Glutamatergic neuron (in vitro differentiated cells): ENCODE data around the gene TTC13. TPM values are rescaled to one million over a fixed set of nuclear protein-coding genes. Genes with fewer than 3 reads are reported as not detected.

Experiments
- DNase-seq: peaks from one replicate; pipeline ENCODE4 v3.0.0; 2022
- H3K27ac Mint-ChIP-seq: one replicate; pipeline ENCODE4 v1.8.0; 2020; ENCODE audit warnings: mild to moderate bottlenecking, mixed read lengths, inconsistent platforms; ENCODE audit not compliant: unreplicated experiment
- H3K27me3 Mint-ChIP-seq: one replicate; pipeline ENCODE4 v1.8.0; 2020; ENCODE audit warnings: mild to moderate bottlenecking, moderate library complexity, mixed read lengths, inconsistent platforms; ENCODE audit not compliant: unreplicated experiment
- H3K36me3 Mint-ChIP-seq: one replicate; pipeline ENCODE4 v1.8.0; 2020; ENCODE audit warnings: mild to moderate bottlenecking, mixed read lengths, inconsistent platforms; ENCODE audit not compliant: unreplicated experiment
- H3K4me1 Mint-ChIP-seq: one replicate; pipeline ENCODE4 v1.8.0; 2020; ENCODE audit warnings: mild to moderate bottlenecking, low read depth, mixed read lengths, inconsistent platforms; ENCODE audit not compliant: unreplicated experiment
- H3K4me3 Mint-ChIP-seq: one replicate; pipeline ENCODE4 v1.8.0; 2020; ENCODE audit warnings: mild to moderate bottlenecking, mixed read lengths, inconsistent platforms; ENCODE audit not compliant: unreplicated experiment
- H3K9me3 Mint-ChIP-seq: one replicate; pipeline ENCODE4 v1.8.0; 2020; ENCODE audit warnings: mild to moderate bottlenecking, moderate library complexity, mixed read lengths, inconsistent platforms; ENCODE audit not compliant: unreplicated experiment
- total RNA-seq: library from RNA; stranded (reverse); fragmentation: NEBNext Ultra II Directional; extraction: Animal tissue kit (Norgen Biotek cat#: 25700); gene quantifications from one replicate; pipeline ENCODE4 v1.2.1, GENCODE V29; 2021; ENCODE audit not compliant: unreplicated experiment
- TF ChIP-seq, protein P1 (sequence below): fragments of 200-600 bp; sonication (generic); IDR thresholded peaks from one replicate; pipeline ENCODE4 v1.5.0; 2021; ENCODE audit not compliant: partially characterized antibody, unreplicated experiment

The TTC13 gene
- total RNA-seq, 1 donor from 2014 or later, result 25.1 TPM

DNA sequence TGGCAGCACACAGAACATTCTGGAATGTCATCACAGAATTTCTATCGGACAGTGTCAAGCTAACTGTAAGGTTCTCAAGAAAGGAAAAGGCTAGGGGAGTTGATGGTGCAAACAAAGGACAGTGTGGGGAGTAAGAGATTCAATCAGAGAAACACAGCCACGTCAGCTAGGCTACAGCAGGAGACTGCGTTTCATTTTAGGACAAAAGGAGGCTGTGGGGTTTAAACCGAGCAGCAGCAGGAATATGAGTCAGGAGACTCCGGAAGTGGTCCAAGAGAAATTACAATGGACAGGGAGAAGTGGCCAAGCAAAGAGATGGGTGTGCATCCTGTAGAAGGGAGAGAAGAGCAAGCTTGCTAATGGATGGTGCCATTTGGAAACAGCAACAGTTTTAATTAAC, 72.9 kb downstream of the TTC13 start:
- Mint-ChIP-seq H3K4me3 (no peak overlapping the region), H3K27ac (no peak overlapping the region), H3K9me3 (no peaks in the 10 kb centered on the region), H3K4me1 (no peaks in the 10 kb centered on the region), H3K36me3 (peaks cover 4% of the 10 kb centered on the region), H3K27me3 (no peaks in the 10 kb centered on the region)
- TF ChIP-seq, protein P1, sequence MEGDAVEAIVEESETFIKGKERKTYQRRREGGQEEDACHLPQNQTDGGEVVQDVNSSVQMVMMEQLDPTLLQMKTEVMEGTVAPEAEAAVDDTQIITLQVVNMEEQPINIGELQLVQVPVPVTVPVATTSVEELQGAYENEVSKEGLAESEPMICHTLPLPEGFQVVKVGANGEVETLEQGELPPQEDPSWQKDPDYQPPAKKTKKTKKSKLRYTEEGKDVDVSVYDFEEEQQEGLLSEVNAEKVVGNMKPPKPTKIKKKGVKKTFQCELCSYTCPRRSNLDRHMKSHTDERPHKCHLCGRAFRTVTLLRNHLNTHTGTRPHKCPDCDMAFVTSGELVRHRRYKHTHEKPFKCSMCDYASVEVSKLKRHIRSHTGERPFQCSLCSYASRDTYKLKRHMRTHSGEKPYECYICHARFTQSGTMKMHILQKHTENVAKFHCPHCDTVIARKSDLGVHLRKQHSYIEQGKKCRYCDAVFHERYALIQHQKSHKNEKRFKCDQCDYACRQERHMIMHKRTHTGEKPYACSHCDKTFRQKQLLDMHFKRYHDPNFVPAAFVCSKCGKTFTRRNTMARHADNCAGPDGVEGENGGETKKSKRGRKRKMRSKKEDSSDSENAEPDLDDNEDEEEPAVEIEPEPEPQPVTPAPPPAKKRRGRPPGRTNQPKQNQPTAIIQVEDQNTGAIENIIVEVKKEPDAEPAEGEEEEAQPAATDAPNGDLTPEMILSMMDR, result no peak
- no peak for DNase-seq

DNA sequence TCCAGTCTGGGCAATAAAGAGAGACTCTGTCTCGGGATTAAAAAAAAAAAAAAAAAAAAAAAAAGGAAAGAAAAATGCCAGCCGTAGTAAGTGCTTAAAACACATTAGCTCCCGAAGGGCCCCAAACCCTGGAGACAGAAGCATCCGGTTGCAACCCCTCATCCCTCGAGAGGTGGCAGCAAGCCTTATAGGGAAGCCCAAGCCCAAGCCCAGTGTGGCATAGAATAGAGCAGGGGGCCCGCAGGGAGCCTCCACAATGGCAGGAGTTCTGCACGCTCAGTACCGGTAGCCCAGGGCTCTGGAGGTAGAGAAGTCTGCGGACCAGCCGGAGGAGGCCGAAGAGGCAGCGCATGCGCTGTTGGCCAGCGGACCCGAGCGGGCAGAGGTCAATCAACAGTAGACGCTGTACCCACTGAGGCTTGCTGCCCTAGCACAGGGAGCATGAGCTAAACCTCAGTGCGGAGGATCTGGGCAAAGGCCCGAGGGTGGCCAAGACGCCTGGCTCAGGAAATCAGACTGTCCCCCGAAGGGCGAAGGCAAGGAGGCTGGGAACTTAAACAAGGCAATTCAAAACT, 76.2 kb downstream of the TTC13 start:
- DNase-seq, result no peak
- Mint-ChIP-seq H3K4me3 (no peak overlapping the region), H3K4me1 (no peaks in the 10 kb centered on the region), H3K27me3 (peaks cover 3% of the 10 kb centered on the region), H3K27ac (no peak overlapping the region), H3K9me3 (no peaks in the 10 kb centered on the region), H3K36me3 (no peaks in the 10 kb centered on the region)
- TF ChIP-seq, protein P1, result no peak

DNA sequence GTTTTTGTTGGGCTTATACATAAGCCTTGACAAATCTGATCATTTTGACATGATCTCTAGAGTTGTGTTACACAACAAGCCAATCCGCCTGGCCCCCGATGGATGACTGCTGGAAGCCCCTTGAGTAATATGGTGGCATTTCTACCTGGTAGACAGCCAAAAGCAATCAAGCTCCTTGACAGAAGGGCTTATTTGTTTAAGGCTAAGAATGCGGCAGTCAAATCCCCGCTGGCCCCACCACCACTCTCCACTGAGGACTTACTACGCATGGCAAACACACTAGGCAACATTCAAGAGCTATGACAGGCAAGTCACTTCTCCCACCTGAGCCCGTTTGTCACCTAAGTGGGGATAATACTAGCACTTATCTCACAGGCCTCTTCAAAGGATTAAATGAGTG, 77.0 kb downstream of the TTC13 start:
- DNase-seq, result no peak
- no peak overlapping the region for H3K27ac Mint-ChIP-seq
- no peaks in the 10 kb centered on the region for H3K4me1 Mint-ChIP-seq
- H3K9me3 Mint-ChIP-seq, result no peaks in the 10 kb centered on the region
- H3K36me3 Mint-ChIP-seq, result no peaks in the 10 kb centered on the region
- TF ChIP-seq, protein P1, result no peak
- no peak overlapping the region for H3K4me3 Mint-ChIP-seq
- H3K27me3 Mint-ChIP-seq, result peaks cover 3% of the 10 kb centered on the region

DNA sequence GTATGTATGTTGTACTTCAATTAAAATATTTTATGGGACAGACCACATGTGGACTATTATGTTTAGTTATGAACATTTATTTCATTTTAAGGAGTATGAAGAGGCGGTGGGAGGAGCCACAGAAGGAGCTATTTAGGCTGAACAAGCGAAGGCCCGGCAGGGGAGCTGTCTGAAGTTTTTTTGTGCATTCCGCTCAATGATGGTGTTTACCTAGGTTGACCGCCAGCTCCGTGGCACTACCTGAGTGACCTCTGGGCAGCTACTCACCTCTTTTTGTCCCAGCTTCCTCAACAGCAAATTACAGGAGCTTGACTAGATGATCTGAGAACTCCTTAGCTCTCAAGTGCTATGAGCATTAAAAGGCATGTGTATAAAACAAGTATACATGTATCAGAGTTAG, 77.7 kb downstream of the TTC13 start:
- Mint-ChIP-seq H3K9me3 (no peaks in the 10 kb centered on the region), H3K4me1 (no peaks in the 10 kb centered on the region), H3K36me3 (no peaks in the 10 kb centered on the region), H3K4me3 (no peak overlapping the region), H3K27me3 (peaks cover 3% of the 10 kb centered on the region), H3K27ac (no peak overlapping the region)
- no peak for DNase-seq
- TF ChIP-seq, protein P1, result no peak

DNA sequence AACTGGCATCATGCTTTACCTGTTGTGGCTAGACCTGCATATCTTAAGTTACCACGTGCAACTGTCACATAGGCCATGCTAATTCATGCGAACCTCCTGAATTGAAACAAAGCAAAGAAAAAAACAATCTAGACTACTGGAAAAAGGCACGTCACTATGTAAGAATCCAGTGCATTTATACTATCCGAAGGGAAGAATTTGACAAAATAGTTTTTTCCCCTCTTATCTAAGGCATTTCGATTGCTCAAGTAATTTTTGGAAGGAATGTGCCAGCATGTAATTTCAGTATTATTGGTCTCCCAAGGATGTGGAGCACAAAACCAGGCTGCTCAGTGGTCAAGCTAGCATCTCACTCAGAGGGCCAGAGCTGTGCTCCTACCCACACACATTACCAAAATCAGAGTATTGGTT, 78.8 kb downstream of the TTC13 start:
- Mint-ChIP-seq H3K27me3 (peaks cover 3% of the 10 kb centered on the region), H3K36me3 (no peaks in the 10 kb centered on the region), H3K4me3 (no peak overlapping the region), H3K27ac (no peak overlapping the region), H3K4me1 (no peaks in the 10 kb centered on the region), H3K9me3 (no peaks in the 10 kb centered on the region)
- DNase-seq, result no peak
- TF ChIP-seq, protein P1, result no peak
